A204.1 (cell line): ENCODE results near the gene SPATA18.
"Not testable (repeated sequence)": the region's sequence is repeated elsewhere in the genome, so short reads cannot be mapped to it uniquely, and the experiment has no call there.

Experiments used
- FAIRE-seq: peaks from 2 replicates; lab custom pipeline; 2012; peaks lifted over from hg19 to GRCh38; lab: Jason Lieb, UNC

SPATA18 gene

GRCh38 chr4:52107745-52108144 lies 56.6 kb downstream of the SPATA18 start:
- FAIRE-seq, result no peak

DNA sequence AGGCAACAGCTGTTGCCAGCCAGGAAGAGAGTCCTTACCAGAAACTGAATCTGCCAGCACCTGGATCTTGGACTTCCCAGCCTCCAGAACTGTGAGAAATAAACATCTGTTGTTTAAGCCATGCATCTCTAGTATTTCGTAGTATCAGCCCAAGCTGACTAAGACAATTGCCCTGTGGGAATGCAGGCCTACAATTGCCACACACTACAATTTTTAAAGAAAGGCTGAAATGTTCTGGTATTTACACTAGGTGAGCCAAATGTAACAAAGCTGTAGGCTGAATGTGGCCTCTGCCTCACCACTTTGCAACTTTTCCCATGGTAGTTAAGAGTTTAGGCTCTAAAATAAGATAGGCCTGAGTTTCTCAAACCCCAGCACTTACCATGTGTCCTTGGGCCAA lies 59.1 kb downstream of the SPATA18 start:
- no peak for FAIRE-seq

- FAIRE-seq, result no peak
These were observed 60.9 kb downstream of the SPATA18 start for GRCh38 chr4:52111995-52112394.

GRCh38 chr4:52112411-52112810 lies 61.3 kb downstream of the SPATA18 start:
- no peak for FAIRE-seq

DNA sequence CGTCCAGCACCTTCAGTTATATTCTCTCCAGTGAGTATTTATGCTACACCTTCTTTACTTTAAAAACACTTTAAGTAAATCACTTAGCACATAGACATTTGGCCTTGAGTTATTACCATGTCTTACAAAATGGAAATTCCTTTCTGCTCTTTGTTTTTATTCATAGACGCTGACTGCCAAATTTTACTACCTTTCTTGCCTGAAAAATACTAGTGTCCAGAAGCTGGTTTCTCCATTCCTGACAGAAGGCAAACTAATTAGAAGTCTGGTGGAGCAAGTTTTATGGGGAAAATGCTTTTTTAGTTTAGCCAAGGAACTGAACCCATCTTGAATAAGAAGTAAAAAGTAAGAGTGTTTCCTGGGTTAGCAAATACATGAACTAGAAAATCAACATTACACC lies 65.5 kb downstream of the SPATA18 start:
- no peak for FAIRE-seq

- no peak for FAIRE-seq
These were observed 75.1 kb downstream of the SPATA18 start for GRCh38 chr4:52126226-52126625.

- FAIRE-seq, result no peak
These were observed 75.9 kb downstream of the SPATA18 start for GRCh38 chr4:52126966-52127365.

DNA sequence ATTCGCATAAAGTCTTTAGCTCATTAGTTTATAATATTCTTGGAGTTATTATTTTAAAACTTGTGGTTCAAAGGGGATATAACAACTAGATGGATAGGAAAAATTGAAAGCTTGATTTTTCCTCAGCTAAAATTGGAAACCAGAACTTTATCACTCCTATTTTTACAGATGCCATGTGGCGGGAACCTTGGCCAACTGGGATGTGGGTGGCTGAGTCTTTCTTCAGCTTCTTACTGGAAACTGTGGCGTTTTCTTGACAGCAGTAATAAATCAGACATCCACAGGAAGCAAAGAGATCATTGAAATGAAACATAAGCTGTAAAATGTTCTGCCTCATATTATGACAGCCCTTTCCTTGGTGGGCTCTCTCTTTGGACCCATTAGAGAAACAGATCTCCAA lies 84.1 kb downstream of the SPATA18 start:
- FAIRE-seq, result no peak

DNA sequence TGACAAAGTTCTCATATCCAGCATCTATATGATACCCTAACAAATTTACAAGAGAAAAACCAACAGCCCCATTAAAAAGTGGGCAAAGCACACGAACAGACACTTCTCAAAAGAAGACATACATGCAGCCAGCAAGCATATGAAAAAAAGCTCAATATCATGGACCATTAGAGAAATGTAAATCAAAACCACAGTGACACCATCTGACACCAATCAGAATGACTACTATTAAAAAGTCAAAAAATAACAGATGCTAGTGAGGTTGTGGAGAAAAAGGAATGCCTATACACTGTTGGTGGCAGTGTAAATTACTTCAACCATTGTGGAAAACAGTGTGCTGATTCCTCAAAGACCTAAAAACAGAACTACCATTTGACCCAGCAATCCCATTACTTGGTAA lies 86.0 kb downstream of the SPATA18 start:
- FAIRE-seq, result not testable (repeated sequence)

- no peak for FAIRE-seq
These were observed 91.7 kb downstream of the SPATA18 start for GRCh38 chr4:52142816-52143215.

DNA sequence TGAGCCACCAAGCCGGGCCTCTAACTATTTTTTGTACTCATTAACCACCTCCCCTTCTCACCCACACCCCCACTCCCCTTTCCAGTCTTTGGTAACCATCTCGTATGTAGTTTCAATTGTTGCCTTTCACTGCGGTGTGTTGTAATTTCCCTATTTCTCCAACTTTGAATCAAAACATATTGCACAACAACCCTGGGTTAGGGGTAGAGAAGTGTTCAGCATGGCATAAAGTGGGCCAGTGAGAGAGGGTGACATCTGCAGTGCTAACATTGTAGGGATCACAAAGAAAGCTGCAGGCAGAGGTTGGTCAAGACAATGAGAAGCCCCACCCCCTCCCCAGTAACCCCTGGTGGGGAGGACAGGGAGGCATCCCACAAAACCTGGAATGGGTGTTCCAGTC lies 92.7 kb downstream of the SPATA18 start:
- FAIRE-seq, result no peak

- FAIRE-seq, result no peak
These were observed 93.3 kb downstream of the SPATA18 start for GRCh38 chr4:52144372-52144771.
